ENCODE data around the gene KRT31.

Gene KRT31

GRCh38 chr17:41413982-41414381, 16.6 kb upstream of the KRT31 start:
- no peak overlapping the region for H3K4me3 ChIP-seq (ENCODE audit: low read depth in 1 of 2, low read length in 2 of 2)
- no peaks in the 10 kb centered on the region for H3K4me1 ChIP-seq (ENCODE audit: insufficient read depth, low read length)
- TF ChIP-seq CTCF (IDR thresholded peaks at IDR 0.05; ENCODE audit: borderline replicate concordance, extremely low read depth, low read length, poor library complexity, severe bottlenecking), result no peak
- TF ChIP-seq EZH2 (IDR thresholded peaks at IDR 0.05; ENCODE audit: borderline replicate concordance, low read depth, low read length, severe bottlenecking), result no peak
- no peak overlapping the region for H3K27ac ChIP-seq (ENCODE audit: low read length)
- H3K79me2 ChIP-seq (ENCODE audit: insufficient read depth, low read length), result no peaks in the 10 kb centered on the region
- peaks cover 10% of the 10 kb centered on the region for H3K27me3 ChIP-seq (ENCODE audit: insufficient read depth, low read length, poor library complexity)
- H3K9me3 ChIP-seq (ENCODE audit: insufficient read depth, low read length, severe bottlenecking), result no peaks in the 10 kb centered on the region
- H3K36me3 ChIP-seq (ENCODE audit: insufficient read depth, low read length), result no peaks in the 10 kb centered on the region
- no peak overlapping the region for H3K4me2 ChIP-seq (ENCODE audit: insufficient read depth, low read length)
- no peak overlapping the region for H3K9ac ChIP-seq (ENCODE audit: low read depth, low read length)
- no peak for DNase-seq
- no peaks in the 10 kb centered on the region for H4K20me1 ChIP-seq (ENCODE audit: insufficient read depth, low read length)
- no peak for ATAC-seq (ENCODE audit: insufficient read depth, low read depth)
- H2AFZ ChIP-seq (ENCODE audit: low read depth, low read length), result no peak overlapping the region

- Histone ChIP-seq H3K27me3 (ENCODE audit: insufficient read depth, low read length, poor library complexity) (peaks cover 10% of the 10 kb centered on the region), H3K9ac (ENCODE audit: low read depth, low read length) (no peak overlapping the region), H2AFZ (ENCODE audit: low read depth, low read length) (no peak overlapping the region), H4K20me1 (ENCODE audit: insufficient read depth, low read length) (0 out of 2 replicates have a peak, but pooled peaks cover 3% of the 10 kb centered on the region), H3K79me2 (ENCODE audit: insufficient read depth, low read length) (no peaks in the 10 kb centered on the region), H3K27ac (ENCODE audit: low read length) (no peak overlapping the region), H3K4me3 (ENCODE audit: low read depth in 1 of 2, low read length in 2 of 2) (no peak overlapping the region), H3K36me3 (ENCODE audit: insufficient read depth, low read length) (no peaks in the 10 kb centered on the region), H3K4me1 (ENCODE audit: insufficient read depth, low read length) (no peaks in the 10 kb centered on the region), H3K9me3 (ENCODE audit: insufficient read depth, low read length, severe bottlenecking) (no peaks in the 10 kb centered on the region), H3K4me2 (ENCODE audit: insufficient read depth, low read length) (no peak overlapping the region)
- DNase-seq, result no peak
- ATAC-seq (ENCODE audit: insufficient read depth, low read depth), result no peak
- no peak for TF ChIP-seq CTCF (IDR thresholded peaks at IDR 0.05; ENCODE audit: borderline replicate concordance, extremely low read depth, low read length, poor library complexity, severe bottlenecking)
- no peak for TF ChIP-seq EZH2 (IDR thresholded peaks at IDR 0.05; ENCODE audit: borderline replicate concordance, low read depth, low read length, severe bottlenecking)
These were observed 16.0 kb upstream of the KRT31 start for GRCh38 chr17:41413353-41413957.

- TF ChIP-seq EZH2 (IDR thresholded peaks at IDR 0.05; ENCODE audit: borderline replicate concordance, low read depth, low read length, severe bottlenecking), result no peak
- no peak for TF ChIP-seq CTCF (IDR thresholded peaks at IDR 0.05; ENCODE audit: borderline replicate concordance, extremely low read depth, low read length, poor library complexity, severe bottlenecking)
- no peak for ATAC-seq (ENCODE audit: insufficient read depth, low read depth)
These were observed 13.8 kb upstream of the KRT31 start for GRCh38 chr17:41411072-41411840.

More at GRCh38 chr17:41411072-41411840, 13.8 kb upstream of the KRT31 start:
- no peaks in the 10 kb centered on the region for H3K36me3 ChIP-seq (ENCODE audit: insufficient read depth, low read length)
- H2AFZ ChIP-seq (ENCODE audit: low read depth, low read length), result no peak overlapping the region
- H3K79me2 ChIP-seq (ENCODE audit: insufficient read depth, low read length), result no peaks in the 10 kb centered on the region
- no peak overlapping the region for H3K4me2 ChIP-seq (ENCODE audit: insufficient read depth, low read length)
- H3K27ac ChIP-seq (ENCODE audit: low read length), result no peak overlapping the region
- H4K20me1 ChIP-seq (ENCODE audit: insufficient read depth, low read length), result peaks cover 3% of the 10 kb centered on the region; the same call in 1 of the 2 replicates
- DNase-seq, result no peak
- no peak overlapping the region for H3K4me3 ChIP-seq (ENCODE audit: low read depth in 1 of 2, low read length in 2 of 2)
- peaks cover 8% of the 10 kb centered on the region for H3K27me3 ChIP-seq (ENCODE audit: insufficient read depth, low read length, poor library complexity)
- H3K9ac ChIP-seq (ENCODE audit: low read depth, low read length), result no peak overlapping the region
- H3K4me1 ChIP-seq (ENCODE audit: insufficient read depth, low read length), result no peaks in the 10 kb centered on the region
- no peaks in the 10 kb centered on the region for H3K9me3 ChIP-seq (ENCODE audit: insufficient read depth, low read length, severe bottlenecking)
